ENCODE data around the gene EREG.

The EREG gene

DNA sequence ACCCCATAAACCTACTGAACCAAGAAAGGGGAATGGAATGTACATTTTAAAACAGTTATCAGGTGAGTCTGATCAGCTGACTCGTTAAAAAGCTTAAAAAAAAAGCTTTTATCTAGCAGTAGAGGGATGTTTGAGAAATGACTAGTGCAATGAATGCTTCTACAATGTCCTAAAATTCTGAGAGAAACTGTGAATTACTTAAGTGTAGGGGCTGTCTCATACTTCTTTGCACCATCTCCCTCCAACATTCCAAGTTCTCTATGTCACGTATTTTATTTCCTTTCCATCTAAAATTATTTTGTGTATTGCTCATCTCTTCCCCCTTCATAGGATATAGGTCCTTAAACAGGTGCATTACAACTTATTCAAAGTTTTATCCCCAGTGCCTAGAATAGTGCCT is 68.1 kb downstream of the EREG start:
- FAIRE-seq, result no peak

DNA sequence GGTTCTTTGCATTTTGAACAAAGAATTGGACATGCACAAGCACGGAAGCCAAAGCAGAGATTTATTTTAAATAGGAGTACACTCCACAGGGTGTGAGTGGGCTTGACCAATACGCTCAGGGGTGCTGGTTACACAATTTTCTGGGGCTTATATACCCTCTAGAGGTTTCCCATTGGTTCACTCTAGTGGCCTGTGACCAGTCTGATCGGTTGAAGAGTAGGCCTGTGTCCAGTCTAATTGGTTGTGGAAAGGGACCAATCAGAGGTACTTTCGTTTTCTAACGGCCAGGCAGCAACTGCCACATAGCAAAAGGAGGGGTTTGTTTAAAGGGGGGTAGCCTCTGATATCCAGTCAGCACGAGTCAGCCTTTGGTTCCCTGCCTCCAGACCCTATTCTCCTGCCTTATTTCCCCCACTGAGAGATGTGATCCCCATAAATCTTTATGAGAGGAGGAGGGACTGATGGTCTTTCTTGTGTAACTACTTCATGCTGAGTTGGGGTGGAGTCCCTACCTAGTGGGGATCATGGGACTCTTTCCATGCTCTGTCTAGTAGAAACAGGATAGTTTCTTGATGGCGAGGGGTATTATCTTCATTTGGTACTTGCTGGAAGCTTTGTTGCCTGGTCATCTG is 68.7 kb downstream of the EREG start:
- no peak for FAIRE-seq

DNA sequence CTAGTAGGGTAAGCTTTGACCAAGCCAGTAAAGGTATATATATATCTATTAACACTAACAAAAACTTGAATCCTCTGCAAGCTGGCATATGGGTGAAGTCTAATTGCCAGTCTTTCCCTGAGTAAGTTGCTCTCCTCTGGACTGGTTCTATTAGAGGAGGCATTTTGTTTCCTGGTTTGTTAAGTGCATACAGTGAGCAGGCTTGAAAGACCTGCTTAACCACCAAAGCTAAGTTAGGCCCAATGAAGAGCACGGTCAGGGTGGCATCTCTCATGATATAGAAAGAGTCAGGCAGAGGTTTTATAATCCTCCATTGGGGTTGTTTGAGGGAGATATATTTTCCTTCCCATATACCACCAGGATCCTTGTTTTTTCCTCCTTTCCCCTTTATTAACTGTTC is 70.4 kb downstream of the EREG start:
- FAIRE-seq, result no peak

DNA sequence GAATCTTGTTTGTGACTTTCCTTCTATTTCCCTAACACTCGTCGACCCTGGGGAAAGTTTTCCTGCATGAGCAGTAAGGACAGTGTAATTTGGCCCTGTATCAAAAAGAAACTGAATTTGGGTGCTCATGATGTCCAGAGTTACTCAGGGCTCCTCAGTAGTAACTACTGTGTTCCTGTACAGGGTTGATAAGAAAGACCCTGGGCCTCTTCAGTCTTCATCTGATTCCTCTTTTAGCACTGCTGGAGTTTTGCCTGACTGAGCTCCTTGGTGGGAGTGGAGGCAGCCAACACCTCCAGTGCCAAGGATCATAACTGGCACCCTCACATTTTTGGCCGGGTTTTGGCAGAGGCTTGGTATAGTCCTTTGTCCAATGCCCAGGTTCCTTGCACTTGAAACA is 72.9 kb downstream of the EREG start:
- FAIRE-seq, result no peak
